Breast epithelium (tissue), 4 donors: ENCODE results near the gene CCDC187. TPM values are rescaled to one million over a fixed set of nuclear protein-coding genes. Genes with fewer than 3 reads are reported as not detected.

ENCODE experiments used
- DNase-seq, 2 donors: peaks; one replicate each; pipeline ENCODE4 v3.0.0-alpha.2; 2019; ENCODE audit warnings: low spot score in 2 of 2
- H3K27ac ChIP-seq, 2 donors: fragments of 200-600 bp; sonication (generic) in 1 of 2; one replicate each; pipeline ENCODE4 v1.5.1; 2016 to 2019; ENCODE audit warnings: mild to moderate bottlenecking in 1 of 2
- H3K27me3 ChIP-seq, 2 donors: fragments of 200-600 bp; sonication (generic) in 1 of 2; one replicate each; pipeline versions ENCODE4 v1.5.1 to v1.6.0; 2017 to 2019; ENCODE audit warnings: control low read depth in 1 of 2, mild to moderate bottlenecking in 1 of 2
- H3K36me3 ChIP-seq: fragments of 200-600 bp; one replicate; pipeline ENCODE4 v1.5.1; 2019
- H3K4me1 ChIP-seq, 2 donors: fragments of 200-600 bp; sonication (generic); one replicate each; pipeline ENCODE4 v1.5.1; 2016 to 2019; ENCODE audit warnings: control low read depth in 1 of 2
- H3K4me3 ChIP-seq, 3 donors: fragments of 200-600 bp; sonication (generic); 1 replicate in 2 of 3; 2 replicates in 1 of 3; pipeline ENCODE4 v1.5.1; 2016 to 2019; ENCODE audit warnings: mild to moderate bottlenecking in 3 of 3, moderate library complexity in 2 of 3
- H3K9me3 ChIP-seq, 2 donors: fragments of 200-600 bp; sonication (generic) in 1 of 2; one replicate each; pipeline ENCODE4 v1.5.1; 2016 to 2019; ENCODE audit warnings: control low read depth in 1 of 2
- CTCF ChIP-seq, 3 donors: fragments of 450-650 bp; IDR thresholded peaks; one replicate each; pipeline ENCODE4 v1.5.1; 2016 to 2017; ENCODE audit warnings: antibody characterized with exemption in 3 of 3, mild to moderate bottlenecking in 3 of 3, moderate library complexity in 3 of 3
- POLR2A ChIP-seq: fragments of 450-650 bp; IDR thresholded peaks from one replicate; pipeline ENCODE4 v1.6.1; 2016; ENCODE audit warnings: antibody characterized with exemption, mild to moderate bottlenecking, moderate library complexity
- POLR2AphosphoS5 ChIP-seq, 3 donors: sonication (generic); formaldehyde crosslinking; IDR thresholded peaks; one replicate each; pipeline ENCODE4 v1.6.1; 2017; ENCODE audit warnings: antibody characterized with exemption in 3 of 3
- intact Hi-C: fragments of 100-400 bp; cut with DNase I; formaldehyde crosslinking; loops from one replicate; pipeline ENCODE4 v1.15.1; 2023; ENCODE audit warnings: low total_unique reads
- total RNA-seq, 3 donors: library from RNA; depleted of rRNA; stranded (reverse); fragments of >200 nt; gene quantifications; one replicate each; pipeline ENCODE4 v1.1.0, GENCODE V29; 2016

Gene CCDC187
- total RNA-seq, 3 donors from 2014 or later, result not detected

DNA sequence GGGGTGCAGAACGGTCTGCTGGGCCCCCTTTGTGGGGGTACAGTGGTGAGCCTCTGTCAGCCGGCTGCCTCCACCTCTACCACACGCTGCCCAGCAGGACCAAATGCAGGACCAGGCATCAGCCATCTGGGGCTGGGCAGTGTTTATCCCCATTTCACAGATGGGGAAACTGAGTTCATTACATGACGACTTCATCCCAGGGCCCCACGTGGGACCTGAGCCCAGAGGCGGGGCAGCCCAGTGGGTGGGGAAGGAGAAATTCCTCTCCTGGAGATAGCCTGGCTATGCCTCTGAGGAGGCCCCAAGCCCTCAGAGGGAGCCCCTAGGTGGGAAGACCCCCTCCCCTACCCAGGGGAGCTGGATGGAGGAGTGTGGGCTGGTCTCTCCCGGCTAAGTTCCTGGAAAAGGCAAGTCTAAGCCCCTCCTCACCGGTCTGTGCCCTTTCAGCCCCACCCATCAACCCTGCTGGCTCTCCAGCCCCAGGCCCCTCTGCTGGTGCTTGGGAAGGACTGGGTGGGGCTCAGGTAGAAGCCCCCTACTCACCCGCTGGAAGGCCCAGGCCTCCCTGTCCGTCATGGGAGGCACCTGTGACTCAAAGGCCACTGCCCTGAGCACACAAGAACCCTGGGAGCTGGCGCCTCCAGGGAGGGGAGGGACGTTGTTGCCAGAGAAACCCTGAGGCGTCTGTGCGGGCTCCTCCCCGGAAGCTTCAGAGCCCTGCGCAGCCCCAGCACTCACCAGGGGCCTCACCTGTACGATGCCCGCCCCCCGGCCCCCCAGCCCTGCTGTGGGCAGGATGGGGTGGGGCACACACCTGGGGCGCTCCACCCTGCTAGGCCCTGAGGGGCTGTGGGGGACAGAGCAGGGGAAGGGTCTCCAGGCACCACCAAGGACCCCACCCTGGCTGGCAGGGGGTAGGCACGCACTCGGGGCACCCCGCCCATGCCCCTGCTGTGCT is 7.4 kb upstream of the CCDC187 start:
- Histone ChIP-seq H3K4me1 (no peaks in the 10 kb centered on the region), H3K27ac (no peak overlapping the region), H3K36me3 (no peaks in the 10 kb centered on the region), H3K9me3 (peaks cover 7% of the 10 kb centered on the region in 2 donors), H3K4me3 (no peak overlapping the region), H3K27me3 (peaks cover 7 to 19% of the 10 kb centered on the region in 2 donors)
- TF ChIP-seq POLR2A, result no peak
- no peak for TF ChIP-seq CTCF (IDR thresholded peaks at IDR 0.05)
- TF ChIP-seq POLR2AphosphoS5 (IDR thresholded peaks at IDR 0.05), result no peak
- intact Hi-C loops, result no loop called here
- no peak for DNase-seq

GRCh38 chr9:136310273-136311030 is 6.6 kb upstream of the CCDC187 start:
- intact Hi-C loops, result no loop called here
- TF ChIP-seq POLR2A, result no peak
- no peak for TF ChIP-seq CTCF (IDR thresholded peaks at IDR 0.05)
- no peak for TF ChIP-seq POLR2AphosphoS5 (IDR thresholded peaks at IDR 0.05)
- no peak overlapping the region for H3K4me3 ChIP-seq
- no peak for DNase-seq
- no peaks in the 10 kb centered on the region for H3K36me3 ChIP-seq
- no peak overlapping the region for H3K27ac ChIP-seq
- H3K27me3 ChIP-seq, result peaks cover 7 to 19% of the 10 kb centered on the region in 2 donors
- H3K9me3 ChIP-seq, result peaks cover 7% of the 10 kb centered on the region in 2 donors
- no peaks in the 10 kb centered on the region for H3K4me1 ChIP-seq

GRCh38 chr9:136309806-136310220 is 5.9 kb upstream of the CCDC187 start:
- Histone ChIP-seq H3K4me1 (no peaks in the 10 kb centered on the region), H3K27me3 (peaks cover 7 to 19% of the 10 kb centered on the region in 2 donors), H3K27ac (no peak overlapping the region), H3K9me3 (peaks cover 2 to 3% of the 10 kb centered on the region in 2 donors), H3K4me3 (no peak overlapping the region), H3K36me3 (no peaks in the 10 kb centered on the region)
- DNase-seq, result no peak
- no peak for TF ChIP-seq CTCF (IDR thresholded peaks at IDR 0.05)
- TF ChIP-seq POLR2A, result no peak
- TF ChIP-seq POLR2AphosphoS5 (IDR thresholded peaks at IDR 0.05), result no peak
- intact Hi-C loops, result no loop called here

DNA sequence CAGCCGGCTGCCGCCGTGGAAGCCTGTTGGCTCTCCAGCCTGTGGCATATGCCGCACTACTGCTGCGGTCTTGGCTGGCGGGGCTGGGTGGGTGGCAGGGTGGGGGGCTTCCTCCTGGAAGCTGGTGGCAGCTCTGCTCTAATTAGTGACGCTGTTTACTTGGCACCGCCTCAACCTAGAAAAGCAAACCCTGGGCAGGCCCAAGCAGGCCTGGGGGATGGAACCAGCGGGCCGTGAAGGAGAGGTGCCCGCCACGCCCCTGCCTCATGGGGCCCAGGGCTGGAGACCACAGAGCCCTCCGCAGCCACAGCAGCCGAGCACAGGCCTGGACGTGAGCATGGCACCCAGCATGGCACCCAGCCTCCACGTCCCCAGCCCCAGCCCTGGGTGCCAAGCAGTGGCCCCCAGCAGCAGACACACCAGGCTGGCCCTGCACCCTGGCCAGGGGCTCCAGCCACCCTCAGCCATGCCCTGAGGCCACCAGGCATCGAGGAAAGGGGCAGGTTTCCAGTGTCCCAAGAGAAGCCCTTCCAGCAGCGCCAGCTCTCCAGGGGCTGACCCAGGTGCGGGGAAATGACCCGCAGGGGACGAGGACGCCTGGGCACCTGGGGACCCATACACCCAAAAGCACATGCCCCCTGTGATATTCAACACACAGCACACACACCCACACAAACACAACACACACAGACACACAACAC is 5.4 kb upstream of the CCDC187 start:
- Histone ChIP-seq H3K4me3 (no peak overlapping the region), H3K9me3 (no peaks in the 10 kb centered on the region), H3K27me3 (peaks cover 7 to 20% of the 10 kb centered on the region in 2 donors), H3K36me3 (no peaks in the 10 kb centered on the region), H3K4me1 (no peaks in the 10 kb centered on the region), H3K27ac (no peak overlapping the region)
- no peak for DNase-seq
- intact Hi-C loops, result no loop called here
- TF ChIP-seq POLR2A, result no peak
- TF ChIP-seq CTCF (IDR thresholded peaks at IDR 0.05), result no peak
- no peak for TF ChIP-seq POLR2AphosphoS5 (IDR thresholded peaks at IDR 0.05)
